Measurements from ENCODE around the gene NALCN.

Gene NALCN

DNA sequence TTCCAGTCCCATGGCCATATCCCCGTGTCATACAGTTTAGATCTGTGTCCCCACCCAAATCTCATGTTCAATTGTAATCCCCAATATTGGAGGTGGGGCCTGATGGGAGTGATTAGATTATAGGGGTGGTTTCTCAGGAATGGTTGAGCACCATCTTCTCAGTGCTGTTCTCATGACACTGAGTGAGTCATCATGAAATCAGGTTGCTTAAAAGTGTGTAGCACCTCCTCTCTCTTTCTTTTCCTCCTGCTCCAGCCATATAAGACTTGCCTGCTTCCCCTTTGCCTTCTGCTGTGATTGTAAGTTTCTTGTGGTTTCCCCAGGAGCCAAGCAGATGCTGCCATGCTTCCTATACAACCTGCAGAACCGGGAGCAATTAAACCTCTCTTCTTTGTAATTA lies 197.8 kb downstream of the NALCN start:
- no peak for DNase-seq (ENCODE audit: low spot score)
- H3K27ac ChIP-seq: no peak overlapping the region
- TF ChIP-seq, protein P1, sequence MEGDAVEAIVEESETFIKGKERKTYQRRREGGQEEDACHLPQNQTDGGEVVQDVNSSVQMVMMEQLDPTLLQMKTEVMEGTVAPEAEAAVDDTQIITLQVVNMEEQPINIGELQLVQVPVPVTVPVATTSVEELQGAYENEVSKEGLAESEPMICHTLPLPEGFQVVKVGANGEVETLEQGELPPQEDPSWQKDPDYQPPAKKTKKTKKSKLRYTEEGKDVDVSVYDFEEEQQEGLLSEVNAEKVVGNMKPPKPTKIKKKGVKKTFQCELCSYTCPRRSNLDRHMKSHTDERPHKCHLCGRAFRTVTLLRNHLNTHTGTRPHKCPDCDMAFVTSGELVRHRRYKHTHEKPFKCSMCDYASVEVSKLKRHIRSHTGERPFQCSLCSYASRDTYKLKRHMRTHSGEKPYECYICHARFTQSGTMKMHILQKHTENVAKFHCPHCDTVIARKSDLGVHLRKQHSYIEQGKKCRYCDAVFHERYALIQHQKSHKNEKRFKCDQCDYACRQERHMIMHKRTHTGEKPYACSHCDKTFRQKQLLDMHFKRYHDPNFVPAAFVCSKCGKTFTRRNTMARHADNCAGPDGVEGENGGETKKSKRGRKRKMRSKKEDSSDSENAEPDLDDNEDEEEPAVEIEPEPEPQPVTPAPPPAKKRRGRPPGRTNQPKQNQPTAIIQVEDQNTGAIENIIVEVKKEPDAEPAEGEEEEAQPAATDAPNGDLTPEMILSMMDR (conservative IDR thresholded peaks at IDR 0.05; ENCODE audit: low read depth): no peak
- POLR2A ChIA-PET (ENCODE audit: low non-redundant PET): no interaction called here
- CTCF ChIA-PET: no interaction called here

DNA sequence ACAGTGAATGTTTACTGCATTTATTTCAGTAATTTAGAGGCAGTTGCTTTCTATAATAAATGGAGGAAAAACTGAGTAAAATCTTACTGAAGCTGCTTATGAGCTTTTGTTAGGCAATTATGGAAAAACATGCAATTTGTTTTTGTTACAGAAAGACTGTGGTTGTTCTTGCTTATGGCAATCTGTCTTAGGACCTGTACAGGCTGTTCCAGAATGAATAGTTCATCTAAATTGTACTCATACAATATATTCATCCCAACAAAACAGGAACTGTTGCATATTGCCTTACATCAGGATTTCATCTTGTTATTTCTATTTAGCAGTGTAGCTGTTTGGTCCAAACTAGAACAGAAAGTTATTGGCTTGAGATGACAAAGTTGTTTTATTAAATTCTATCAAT lies 199.2 kb downstream of the NALCN start:
- no peak for DNase-seq (ENCODE audit: low spot score)
- CTCF ChIA-PET: interaction anchor here (0.6 to 0.7 kb wide), 3 partner anchors 56 to 1508 kb away, joined by 3 read pairs; no protein-coding TSS in a partner anchor
- POLR2A ChIA-PET (ENCODE audit: low non-redundant PET): no interaction called here
- TF ChIP-seq, protein P1 (conservative IDR thresholded peaks at IDR 0.05; ENCODE audit: low read depth): no peak
- no peak overlapping the region for H3K27ac ChIP-seq

DNA sequence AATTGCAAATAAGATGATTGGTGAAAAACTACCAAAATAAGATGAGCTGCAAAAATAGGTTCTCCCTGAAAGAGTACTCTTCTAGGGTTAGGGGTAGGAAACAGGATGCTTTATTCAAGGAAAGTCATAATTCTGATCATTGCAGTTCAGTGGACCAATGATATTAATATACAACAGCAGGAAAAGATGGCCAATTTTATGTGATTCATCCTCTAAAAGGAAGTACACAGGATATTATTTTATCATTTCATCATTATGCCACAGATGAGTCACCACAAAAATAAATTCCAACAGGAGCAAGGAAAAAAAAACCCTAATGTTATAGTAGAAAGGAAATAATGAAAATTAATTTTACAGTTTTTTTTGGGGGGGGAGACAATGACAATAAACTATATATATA lies 205.0 kb downstream of the NALCN start:
- H3K27ac ChIP-seq: no peak overlapping the region
- ChIA-PET POLR2A (ENCODE audit: low non-redundant PET) (no interaction called here), CTCF (no interaction called here)
- TF ChIP-seq, protein P1 (conservative IDR thresholded peaks at IDR 0.05; ENCODE audit: low read depth): no peak
- peak; percentile 65 for DNase-seq (ENCODE audit: low spot score)

DNA sequence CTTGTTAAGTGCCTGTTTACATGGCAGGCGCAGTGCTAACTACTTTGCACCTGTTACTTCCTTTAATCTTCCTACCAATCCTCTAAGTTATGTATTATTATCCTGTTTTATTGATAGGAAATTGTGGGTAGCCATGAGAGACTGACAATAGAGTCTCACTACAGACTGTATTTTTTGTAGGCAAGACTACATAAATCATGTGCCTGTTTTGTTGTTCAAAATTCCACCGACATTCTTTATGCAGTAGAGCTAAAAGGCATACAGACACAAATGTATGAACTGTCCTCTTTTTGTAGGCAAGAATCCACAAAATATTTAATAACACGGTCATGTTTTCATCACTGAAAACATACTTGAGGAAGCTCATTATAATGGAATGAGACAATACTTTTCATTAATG lies 205.5 kb downstream of the NALCN start:
- ChIA-PET POLR2A (ENCODE audit: low non-redundant PET) (no interaction called here), CTCF (no interaction called here)
- no peak overlapping the region for H3K27ac ChIP-seq
- DNase-seq (ENCODE audit: low spot score): no peak
- TF ChIP-seq, protein P1 (conservative IDR thresholded peaks at IDR 0.05; ENCODE audit: low read depth): no peak

DNA sequence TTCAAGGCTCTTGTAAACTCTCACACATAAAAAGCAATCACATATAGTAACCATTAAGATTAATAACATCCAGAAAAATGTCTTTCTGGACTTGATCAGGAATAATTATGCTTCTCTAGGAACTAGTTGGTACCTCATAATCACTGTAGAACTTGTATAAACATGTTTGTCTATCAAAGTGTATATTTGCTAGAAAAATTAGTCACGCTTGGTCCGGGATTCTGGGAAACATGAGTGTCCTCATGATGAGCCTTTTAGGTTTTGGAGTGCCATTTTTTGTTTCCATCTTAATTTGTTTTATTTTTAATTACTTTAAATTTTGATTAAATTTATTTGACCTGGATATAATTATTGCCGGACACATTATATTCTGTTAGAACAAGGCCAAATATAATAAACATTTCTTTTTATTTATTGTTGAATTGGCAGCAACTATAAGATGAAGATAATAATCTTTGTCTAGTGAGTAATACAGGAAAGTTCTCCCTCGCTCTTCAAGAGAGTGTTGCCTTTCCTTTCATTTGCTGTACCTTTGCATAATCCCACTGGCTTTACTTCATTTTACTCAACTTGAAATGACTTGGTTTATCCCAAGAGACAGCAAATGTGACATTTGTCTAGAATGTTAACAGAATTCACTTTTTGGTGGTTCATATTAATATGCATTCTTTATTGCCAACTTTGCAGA lies 207.0 kb downstream of the NALCN start:
- TF ChIP-seq, protein P1 (conservative IDR thresholded peaks at IDR 0.05; ENCODE audit: low read depth): no peak
- H3K27ac ChIP-seq: no peak overlapping the region
- DNase-seq (ENCODE audit: low spot score): peak; percentile 57
- ChIA-PET POLR2A (ENCODE audit: low non-redundant PET) (no interaction called here), CTCF (no interaction called here)

DNA sequence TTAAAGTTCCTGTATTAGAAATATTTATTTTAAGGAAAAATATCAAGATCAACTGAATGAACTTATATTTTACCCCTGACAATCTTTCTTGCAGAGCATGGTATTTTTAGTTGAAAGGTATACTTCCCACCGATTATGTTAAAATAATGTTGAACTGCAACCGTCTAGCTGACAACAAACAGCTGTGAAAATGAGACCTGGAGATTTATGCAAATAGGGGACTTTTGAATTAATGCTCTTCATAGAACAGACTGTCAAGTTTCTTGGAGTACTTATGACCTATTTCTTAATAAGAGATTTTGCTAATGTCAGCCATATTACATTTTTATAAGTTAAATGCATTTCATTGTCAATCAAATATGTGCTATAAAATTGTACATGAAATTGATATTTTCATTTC lies 210.9 kb downstream of the NALCN start:
- CTCF ChIA-PET: no interaction called here
- DNase-seq (ENCODE audit: low spot score): no peak
- H3K27ac ChIP-seq: no peak overlapping the region
- TF ChIP-seq, protein P1 (conservative IDR thresholded peaks at IDR 0.05; ENCODE audit: low read depth): no peak
- POLR2A ChIA-PET (ENCODE audit: low non-redundant PET): no interaction called here

Data from RWPE1 (cell line).